Effector memory CD8-positive, alpha-beta T cell (primary cell): ENCODE results near the gene C16orf74.

Source experiments
- ATAC-seq: fragments of 150-1000 bp; cut with Tn5 transposase; replicated peaks from 2 replicates; pipeline ENCODE4 v1.10.0; 2021; ENCODE audit warnings: mild to moderate bottlenecking, moderate library complexity
- DNase-seq, 3 experiments: peaks; one replicate each; pipeline ENCODE4 v3.0.0; 2021
- H3K27ac Mint-ChIP-seq, 2 donors: one replicate each; pipeline ENCODE4 v1.8.0; 2022; ENCODE audit warnings: mild to moderate bottlenecking in 2 of 2, mixed read lengths in 2 of 2, moderate library complexity in 2 of 2
- H3K27me3 Mint-ChIP-seq, 2 donors: one replicate each; pipeline ENCODE4 v1.8.0; 2022; ENCODE audit warnings: mixed read lengths in 2 of 2
- H3K36me3 Mint-ChIP-seq: one replicate; pipeline ENCODE4 v1.8.0; 2022; ENCODE audit warnings: mild to moderate bottlenecking, moderate library complexity, mixed read lengths; ENCODE audit not compliant: insufficient read depth
- H3K4me1 Mint-ChIP-seq, 2 donors: one replicate each; pipeline ENCODE4 v1.8.0; 2022; ENCODE audit warnings: low read depth in 2 of 2, mixed read lengths in 2 of 2
- H3K4me3 Mint-ChIP-seq, 2 donors: one replicate each; pipeline ENCODE4 v1.8.0; 2022; ENCODE audit warnings: mild to moderate bottlenecking in 2 of 2, mixed read lengths in 2 of 2, moderate library complexity in 2 of 2
- H3K9me3 Mint-ChIP-seq, 2 donors: one replicate each; pipeline ENCODE4 v1.8.0; 2022; ENCODE audit warnings: mixed read lengths in 2 of 2

The C16orf74 gene

DNA sequence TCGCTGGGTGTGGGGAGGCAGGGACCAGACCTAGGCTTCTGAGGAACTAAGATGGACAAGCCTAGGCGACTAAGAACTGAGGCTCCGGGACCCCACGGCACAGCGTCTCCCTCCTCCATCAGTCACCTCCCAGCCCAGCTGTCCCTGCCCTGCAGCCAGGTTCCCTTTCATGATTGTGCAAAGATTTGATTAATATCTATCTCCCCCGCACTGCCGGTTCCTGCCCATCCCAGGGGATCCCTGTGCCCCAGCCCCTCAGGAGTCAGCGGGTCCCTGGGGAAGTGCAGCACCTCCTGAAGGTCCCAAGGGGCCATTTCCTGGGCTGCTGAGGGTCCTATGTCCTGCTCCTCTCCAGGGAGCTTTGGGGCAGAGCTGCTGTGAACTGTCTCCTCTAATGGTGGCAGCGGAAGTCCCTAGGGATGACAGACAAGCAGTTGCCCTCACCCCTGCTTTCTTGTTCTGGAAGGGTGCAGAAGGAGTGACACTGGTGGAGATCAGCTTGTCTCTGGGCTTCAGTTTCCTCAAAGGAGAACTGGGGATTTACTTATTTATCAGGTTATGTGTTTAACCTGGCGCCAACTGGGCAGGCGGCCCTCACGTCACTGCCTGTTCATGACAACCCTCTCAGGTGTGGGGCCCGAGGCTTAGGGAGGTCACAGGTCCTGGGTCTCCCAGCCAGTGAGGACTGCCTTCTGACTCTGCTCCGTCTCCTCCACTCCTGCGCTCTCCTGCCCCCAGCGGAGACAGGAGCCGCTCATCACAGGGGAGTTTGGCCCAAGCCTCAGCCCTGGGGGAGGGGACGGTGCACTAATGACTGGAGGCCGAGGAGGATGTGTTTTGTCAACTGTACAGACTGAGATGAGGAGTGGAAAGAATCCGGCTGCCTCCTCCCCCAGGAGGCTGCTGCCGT is 1.9 kb upstream of the C16orf74 start:
- H3K9me3 Mint-ChIP-seq, result no peaks in the 10 kb centered on the region
- no peak overlapping the region for H3K4me3 Mint-ChIP-seq
- no peak overlapping the region for H3K27ac Mint-ChIP-seq
- ATAC-seq (no peak), DNase-seq (no peak)
- no peaks in the 10 kb centered on the region for H3K36me3 Mint-ChIP-seq
- H3K4me1 Mint-ChIP-seq, result peaks cover 3 to 10% of the 10 kb centered on the region in 2 donors
- H3K27me3 Mint-ChIP-seq, result peaks cover 37 to 58% of the 10 kb centered on the region in 2 donors

GRCh38 chr16:85751698-85752501 is 1.0 kb upstream of the C16orf74 start:
- no peak overlapping the region for H3K27ac Mint-ChIP-seq
- no peaks in the 10 kb centered on the region for H3K36me3 Mint-ChIP-seq
- ATAC-seq (no peak), DNase-seq (no peak)
- peaks cover 37 to 58% of the 10 kb centered on the region in 2 donors for H3K27me3 Mint-ChIP-seq
- H3K4me3 Mint-ChIP-seq, result peak overlapping the region; percentile 41 to 44
- peaks cover 7 to 10% of the 10 kb centered on the region in 2 donors for H3K4me1 Mint-ChIP-seq
- no peaks in the 10 kb centered on the region for H3K9me3 Mint-ChIP-seq

GRCh38 chr16:85750146-85750826 is 610 bp downstream of the C16orf74 start:
- H3K4me3 Mint-ChIP-seq, result peak overlapping the region; percentile 84 to 88
- peaks cover 7 to 10% of the 10 kb centered on the region in 2 donors for H3K4me1 Mint-ChIP-seq
- peak; percentile 41 for ATAC-seq
- H3K27ac Mint-ChIP-seq, result no peak overlapping the region
- H3K9me3 Mint-ChIP-seq, result no peaks in the 10 kb centered on the region
- no peak for DNase-seq
- H3K27me3 Mint-ChIP-seq, result peaks cover 37 to 48% of the 10 kb centered on the region in 2 donors
- no peaks in the 10 kb centered on the region for H3K36me3 Mint-ChIP-seq

DNA sequence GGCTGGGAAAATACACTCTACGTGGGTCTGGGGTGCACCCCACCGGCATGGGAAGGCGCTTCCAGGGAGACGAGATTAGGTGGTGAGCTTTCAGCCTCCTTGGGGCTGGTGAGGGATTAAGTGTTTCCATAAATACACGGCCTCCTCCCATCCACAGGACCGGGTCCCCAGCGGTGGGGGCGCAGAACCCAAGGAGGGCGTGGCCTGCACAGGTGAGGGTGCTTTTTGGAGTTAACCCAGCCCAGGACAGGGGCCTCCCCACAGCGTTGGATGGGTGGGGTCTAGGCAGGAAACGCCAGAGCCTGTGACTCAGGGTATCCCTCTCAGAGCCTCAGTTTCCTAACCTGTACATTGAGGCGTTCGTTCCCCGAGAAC is 1.1 kb downstream of the C16orf74 start:
- Mint-ChIP-seq H3K9me3 (no peaks in the 10 kb centered on the region), H3K27ac (no peak overlapping the region), H3K36me3 (no peaks in the 10 kb centered on the region), H3K4me3 (peak overlapping the region; percentile 84 to 88), H3K27me3 (peaks cover 37 to 46% of the 10 kb centered on the region in 2 donors), H3K4me1 (peaks cover 7 to 10% of the 10 kb centered on the region in 2 donors)
- DNase-seq (no peak), ATAC-seq (no peak)

- Mint-ChIP-seq H3K27me3 (peaks cover 8 to 14% of the 10 kb centered on the region in 2 donors), H3K36me3 (no peaks in the 10 kb centered on the region), H3K4me1 (peaks cover 6 to 9% of the 10 kb centered on the region in 2 donors), H3K27ac (peak overlapping the region in 1 of 2 donors; percentile 56), H3K4me3 (no peak overlapping the region), H3K9me3 (no peaks in the 10 kb centered on the region)
- no peak for DNase-seq
- ATAC-seq, result no peak
These were observed 4.3 kb downstream of the C16orf74 start for GRCh38 chr16:85746460-85747215.

- no peaks in the 10 kb centered on the region for H3K27me3 Mint-ChIP-seq
- H3K9me3 Mint-ChIP-seq, result no peaks in the 10 kb centered on the region
- peaks cover 12 to 17% of the 10 kb centered on the region in 2 donors for H3K4me1 Mint-ChIP-seq
- H3K36me3 Mint-ChIP-seq, result no peaks in the 10 kb centered on the region
- H3K4me3 Mint-ChIP-seq, result no peak overlapping the region
- DNase-seq (no peak), ATAC-seq (no peak)
- no peak overlapping the region for H3K27ac Mint-ChIP-seq
These were observed 11.8 kb downstream of the C16orf74 start for GRCh38 chr16:85738923-85739715.

DNA sequence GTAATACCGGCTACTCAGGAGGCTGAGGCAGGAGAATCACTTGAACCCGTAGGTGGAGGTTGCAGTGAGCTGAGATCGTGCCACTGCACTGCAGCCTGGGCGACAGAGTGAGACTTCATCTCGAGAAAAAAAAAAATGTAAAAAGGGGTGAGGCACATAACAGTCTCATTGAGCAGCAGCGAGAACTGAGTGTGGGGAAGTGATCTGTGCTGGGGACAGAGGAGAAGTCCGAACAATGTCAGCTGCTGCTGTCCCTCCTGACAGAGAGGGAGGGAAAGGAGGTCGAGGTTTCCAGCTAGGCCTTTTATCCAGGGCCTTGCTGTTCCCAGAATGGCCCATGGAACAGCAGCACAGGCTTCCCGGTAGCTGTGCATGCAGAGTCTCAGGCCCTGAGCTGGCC is 14.0 kb downstream of the C16orf74 start:
- no peak for ATAC-seq
- no peaks in the 10 kb centered on the region for H3K27me3 Mint-ChIP-seq
- no peak overlapping the region for H3K27ac Mint-ChIP-seq
- H3K4me1 Mint-ChIP-seq, result peaks cover 12 to 18% of the 10 kb centered on the region in 2 donors
- H3K36me3 Mint-ChIP-seq, result no peaks in the 10 kb centered on the region
- no peaks in the 10 kb centered on the region for H3K9me3 Mint-ChIP-seq
- no peak for DNase-seq
- H3K4me3 Mint-ChIP-seq, result no peak overlapping the region

GRCh38 chr16:85735946-85736345 is 14.9 kb downstream of the C16orf74 start:
- Mint-ChIP-seq H3K9me3 (no peaks in the 10 kb centered on the region), H3K4me1 (peaks cover 12 to 18% of the 10 kb centered on the region in 2 donors), H3K36me3 (no peaks in the 10 kb centered on the region), H3K27ac (peak overlapping the region in 1 of 2 donors; percentile 83), H3K4me3 (peak overlapping the region; percentile 67 to 78), H3K27me3 (no peaks in the 10 kb centered on the region)
- ATAC-seq (no peak), DNase-seq (no peak)

DNA sequence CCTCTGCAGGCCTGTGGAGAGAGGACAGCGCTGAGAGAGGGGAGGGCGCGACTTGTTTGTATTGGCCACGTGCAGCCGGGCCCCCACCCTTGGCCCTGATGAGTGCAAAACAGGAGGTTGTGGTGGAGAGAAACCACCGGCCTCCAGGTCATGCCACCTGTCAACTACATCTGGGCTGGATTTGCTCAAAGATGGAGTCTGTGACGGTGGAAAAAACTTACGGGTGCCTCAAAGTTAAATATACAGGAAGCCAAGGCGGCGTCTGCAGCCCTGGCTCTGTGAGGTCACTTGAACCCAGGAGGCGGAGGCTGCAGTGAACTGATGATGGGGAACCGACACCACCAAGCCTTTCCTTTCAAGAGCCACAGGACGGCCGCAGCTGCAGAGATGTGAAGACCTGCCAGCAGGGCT is 15.7 kb downstream of the C16orf74 start:
- no peaks in the 10 kb centered on the region for H3K36me3 Mint-ChIP-seq
- peak; percentile 88 for ATAC-seq
- peaks cover 16 to 18% of the 10 kb centered on the region in 2 donors for H3K4me1 Mint-ChIP-seq
- peak; percentile 45 to 55 (median 54) for DNase-seq
- peak overlapping the region; percentile 67 to 78 for H3K4me3 Mint-ChIP-seq
- no peaks in the 10 kb centered on the region for H3K27me3 Mint-ChIP-seq
- no peaks in the 10 kb centered on the region for H3K9me3 Mint-ChIP-seq
- peak overlapping the region; percentile 65 to 83 for H3K27ac Mint-ChIP-seq

- peak overlapping the region; percentile 67 to 78 for H3K4me3 Mint-ChIP-seq
- no peaks in the 10 kb centered on the region for H3K9me3 Mint-ChIP-seq
- H3K27me3 Mint-ChIP-seq, result no peaks in the 10 kb centered on the region
- DNase-seq (no peak), ATAC-seq (no peak)
- peaks cover 18 to 19% of the 10 kb centered on the region in 2 donors for H3K4me1 Mint-ChIP-seq
- H3K27ac Mint-ChIP-seq, result peak overlapping the region; percentile 65 to 83
- no peaks in the 10 kb centered on the region for H3K36me3 Mint-ChIP-seq
These were observed 16.4 kb downstream of the C16orf74 start for GRCh38 chr16:85734311-85735017.

GRCh38 chr16:85733839-85734170 is 17.1 kb downstream of the C16orf74 start:
- no peaks in the 10 kb centered on the region for H3K36me3 Mint-ChIP-seq
- H3K27me3 Mint-ChIP-seq, result no peaks in the 10 kb centered on the region
- peaks cover 18 to 20% of the 10 kb centered on the region in 2 donors for H3K4me1 Mint-ChIP-seq
- ATAC-seq (no peak), DNase-seq (no peak)
- H3K4me3 Mint-ChIP-seq, result no peak overlapping the region
- no peak overlapping the region for H3K27ac Mint-ChIP-seq
- no peaks in the 10 kb centered on the region for H3K9me3 Mint-ChIP-seq
